Panc1 (cell line): Measurements from ENCODE around the gene RBFOX1.

ENCODE experiments used
- POLR2AphosphoS5 ChIP-seq: IDR thresholded peaks from 2 replicates; pipeline ENCODE4 v1.6.1; 2012; ENCODE audit warnings: mild to moderate bottlenecking, low read depth, low read length, moderate library complexity
- SIN3A ChIP-seq: IDR thresholded peaks from 2 replicates; pipeline ENCODE4 v1.6.1; 2012; ENCODE audit warnings: low read depth, mild to moderate bottlenecking, low read length, moderate library complexity, borderline replicate concordance; ENCODE audit not compliant: insufficient read depth
- TF ChIP-seq, protein P1 (sequence below): fragments of 450-650 bp; IDR thresholded peaks from 2 replicates; pipeline ENCODE4 v1.5.1; 2017; ENCODE audit warnings: mild to moderate bottlenecking
- TF ChIP-seq, protein P2 (sequence below), 2 experiments: IDR thresholded peaks; 2 replicates each; pipeline ENCODE4 v1.6.1; 2011 to 2012; ENCODE audit warnings: low read depth in 2 of 2, control low read depth in 1 of 2, low read length in 1 of 2, mild to moderate bottlenecking in 1 of 2, moderate library complexity in 1 of 2; ENCODE audit not compliant: insufficient read depth in 1 of 2

DNA sequence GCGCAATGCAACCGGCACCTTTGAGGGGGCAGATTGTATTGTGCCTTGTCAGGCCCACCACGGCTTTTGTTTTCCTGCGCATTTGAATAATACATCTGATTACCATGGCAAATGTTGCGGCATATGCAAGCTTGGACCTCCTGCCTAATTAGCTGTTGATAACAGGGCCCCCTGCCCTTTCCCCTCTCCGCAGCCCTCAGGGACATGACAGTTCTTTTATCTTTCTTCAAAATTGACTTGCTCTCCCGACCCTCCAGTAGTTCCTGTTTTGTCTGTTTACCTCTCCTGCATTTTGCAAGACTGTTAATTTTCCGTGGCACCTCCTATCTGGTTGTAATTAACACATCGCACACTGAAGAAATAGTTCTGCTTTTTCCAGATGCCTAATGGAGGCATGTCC is 86.8 kb downstream of the RBFOX1 start:
- TF ChIP-seq, protein P1, sequence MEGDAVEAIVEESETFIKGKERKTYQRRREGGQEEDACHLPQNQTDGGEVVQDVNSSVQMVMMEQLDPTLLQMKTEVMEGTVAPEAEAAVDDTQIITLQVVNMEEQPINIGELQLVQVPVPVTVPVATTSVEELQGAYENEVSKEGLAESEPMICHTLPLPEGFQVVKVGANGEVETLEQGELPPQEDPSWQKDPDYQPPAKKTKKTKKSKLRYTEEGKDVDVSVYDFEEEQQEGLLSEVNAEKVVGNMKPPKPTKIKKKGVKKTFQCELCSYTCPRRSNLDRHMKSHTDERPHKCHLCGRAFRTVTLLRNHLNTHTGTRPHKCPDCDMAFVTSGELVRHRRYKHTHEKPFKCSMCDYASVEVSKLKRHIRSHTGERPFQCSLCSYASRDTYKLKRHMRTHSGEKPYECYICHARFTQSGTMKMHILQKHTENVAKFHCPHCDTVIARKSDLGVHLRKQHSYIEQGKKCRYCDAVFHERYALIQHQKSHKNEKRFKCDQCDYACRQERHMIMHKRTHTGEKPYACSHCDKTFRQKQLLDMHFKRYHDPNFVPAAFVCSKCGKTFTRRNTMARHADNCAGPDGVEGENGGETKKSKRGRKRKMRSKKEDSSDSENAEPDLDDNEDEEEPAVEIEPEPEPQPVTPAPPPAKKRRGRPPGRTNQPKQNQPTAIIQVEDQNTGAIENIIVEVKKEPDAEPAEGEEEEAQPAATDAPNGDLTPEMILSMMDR, result no peak
- TF ChIP-seq SIN3A, result no peak
- TF ChIP-seq, protein P2, sequence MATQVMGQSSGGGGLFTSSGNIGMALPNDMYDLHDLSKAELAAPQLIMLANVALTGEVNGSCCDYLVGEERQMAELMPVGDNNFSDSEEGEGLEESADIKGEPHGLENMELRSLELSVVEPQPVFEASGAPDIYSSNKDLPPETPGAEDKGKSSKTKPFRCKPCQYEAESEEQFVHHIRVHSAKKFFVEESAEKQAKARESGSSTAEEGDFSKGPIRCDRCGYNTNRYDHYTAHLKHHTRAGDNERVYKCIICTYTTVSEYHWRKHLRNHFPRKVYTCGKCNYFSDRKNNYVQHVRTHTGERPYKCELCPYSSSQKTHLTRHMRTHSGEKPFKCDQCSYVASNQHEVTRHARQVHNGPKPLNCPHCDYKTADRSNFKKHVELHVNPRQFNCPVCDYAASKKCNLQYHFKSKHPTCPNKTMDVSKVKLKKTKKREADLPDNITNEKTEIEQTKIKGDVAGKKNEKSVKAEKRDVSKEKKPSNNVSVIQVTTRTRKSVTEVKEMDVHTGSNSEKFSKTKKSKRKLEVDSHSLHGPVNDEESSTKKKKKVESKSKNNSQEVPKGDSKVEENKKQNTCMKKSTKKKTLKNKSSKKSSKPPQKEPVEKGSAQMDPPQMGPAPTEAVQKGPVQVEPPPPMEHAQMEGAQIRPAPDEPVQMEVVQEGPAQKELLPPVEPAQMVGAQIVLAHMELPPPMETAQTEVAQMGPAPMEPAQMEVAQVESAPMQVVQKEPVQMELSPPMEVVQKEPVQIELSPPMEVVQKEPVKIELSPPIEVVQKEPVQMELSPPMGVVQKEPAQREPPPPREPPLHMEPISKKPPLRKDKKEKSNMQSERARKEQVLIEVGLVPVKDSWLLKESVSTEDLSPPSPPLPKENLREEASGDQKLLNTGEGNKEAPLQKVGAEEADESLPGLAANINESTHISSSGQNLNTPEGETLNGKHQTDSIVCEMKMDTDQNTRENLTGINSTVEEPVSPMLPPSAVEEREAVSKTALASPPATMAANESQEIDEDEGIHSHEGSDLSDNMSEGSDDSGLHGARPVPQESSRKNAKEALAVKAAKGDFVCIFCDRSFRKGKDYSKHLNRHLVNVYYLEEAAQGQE (IDR thresholded peaks at IDR 0.05; ENCODE audit: insufficient read depth in 1 of 2, low read depth in 2 of 2, low read length in 1 of 2), result no peak
- TF ChIP-seq POLR2AphosphoS5, result no peak
